ENCODE results near the gene PRTG.

GRCh38 chr15:55658886-55659285 is 84.1 kb downstream of the PRTG start:
- TF ChIP-seq CTCF (optimal IDR thresholded peaks at IDR 0.05 in 1 of 3, IDR thresholded peaks at IDR 0.05 in 1 of 3, conservative IDR thresholded peaks at IDR 0.05 in 1 of 3; ENCODE audit: extremely low read depth in 1 of 3, insufficient read depth in 2 of 3, low read length in 3 of 3): no peak
- no peak for TF ChIP-seq EZH2 (IDR thresholded peaks at IDR 0.05; ENCODE audit: low read length)
